IMR-90 (cell line): ENCODE data around the gene TRAF3. TPM values are rescaled to one million over a fixed set of nuclear protein-coding genes. Genes with fewer than 3 reads are reported as not detected.
A peak's percentile ranks its signal among the peaks of the same experiment; 100 is the strongest.

Experiments
- ATAC-seq: fragments of 200-7000 bp; cut with Tn5 transposase; 2 replicates; pipeline ENCODE4 v1.9.1; 2020; ENCODE audit warnings: low read depth, mild to moderate bottlenecking, moderate library complexity
- BruUV-seq: library from RNA; stranded (reverse); fragments of 400-500 nt; replicated peaks from 2 replicates; lab custom pipeline; 2021; lab: Mats Ljungman, UMichigan
- CTCF ChIA-PET: fragments of 300-600 bp; formaldehyde crosslinking; extraction: SDS; loops from one replicate; lab custom pipeline; 2021; ENCODE audit warnings: antibody characterized with exemption; lab: Yijun Ruan, JAX
- POLR2A ChIA-PET: fragments of 300-600 bp; sonication (Branson Sonifier 250); formaldehyde crosslinking; loops from one replicate; lab custom pipeline; 2022; ENCODE audit warnings: antibody characterized with exemption; ENCODE audit not compliant: unreplicated experiment; lab: Charles Lee
- DNase-seq: peaks from one replicate; pipeline ENCODE4 v3.0.0; 2013
- H2AFZ ChIP-seq: replicated peaks from 2 replicates; pipeline ENCODE3; 2013; ENCODE audit warnings: low read length, mild to moderate bottlenecking; ENCODE audit not compliant: poor library complexity
- H2AK5ac ChIP-seq: 2 replicates; pipeline ENCODE4 v1.6.1; 2013; ENCODE audit warnings: low read depth, low read length, inconsistent platforms
- H2AK9ac ChIP-seq: replicated peaks from 2 replicates; pipeline ENCODE3; 2013; ENCODE audit warnings: mild to moderate bottlenecking, low read depth, low read length, moderate library complexity; ENCODE audit not compliant: poor library complexity
- H2BK120ac ChIP-seq: 2 replicates; pipeline ENCODE4 v1.6.1; 2013; ENCODE audit warnings: low read depth, low read length, inconsistent platforms
- H2BK15ac ChIP-seq: 3 replicates; pipeline ENCODE4 v1.6.1; 2013; ENCODE audit warnings: low read depth, low read length, inconsistent platforms
- H2BK20ac ChIP-seq: 2 replicates; pipeline ENCODE4 v1.6.1; 2013; ENCODE audit warnings: low read depth, mild to moderate bottlenecking, inconsistent platforms, low read length, moderate library complexity
- H2BK5ac ChIP-seq: 2 replicates; pipeline ENCODE4 v1.6.1; 2013; ENCODE audit warnings: mild to moderate bottlenecking, low read depth, low read length, inconsistent platforms; ENCODE audit not compliant: poor library complexity, severe bottlenecking
- H3K14ac ChIP-seq: replicated peaks from 2 replicates; pipeline ENCODE4 v1.6.1; 2013; ENCODE audit warnings: low read depth, low read length, inconsistent platforms
- H3K18ac ChIP-seq: 2 replicates; pipeline ENCODE4 v1.6.1; 2013; ENCODE audit warnings: low read depth, low read length, control low read depth
- H3K23ac ChIP-seq: 2 replicates; pipeline ENCODE4 v1.6.1; 2013; ENCODE audit warnings: low read depth, low read length, inconsistent platforms
- H3K27ac ChIP-seq: 2 replicates; pipeline ENCODE4 v1.5.1; 2013; ENCODE audit warnings: mild to moderate bottlenecking, control low read depth, low read length; ENCODE audit not compliant: insufficient read depth
- H3K27me3 ChIP-seq: 2 replicates; pipeline ENCODE4 v1.6.1; 2013; ENCODE audit warnings: low read length; ENCODE audit not compliant: control insufficient read depth, insufficient read depth
- H3K36me3 ChIP-seq: 2 replicates; pipeline ENCODE4 v1.6.1; 2013; ENCODE audit warnings: low read length, mixed read lengths; ENCODE audit not compliant: control insufficient read depth, insufficient read depth
- H3K4ac ChIP-seq: 2 replicates; pipeline ENCODE4 v1.6.1; 2013; ENCODE audit warnings: low read depth, low read length, inconsistent platforms
- H3K4me1 ChIP-seq: 2 replicates; pipeline ENCODE4 v1.6.1; 2013; ENCODE audit warnings: low read length, mixed read lengths; ENCODE audit not compliant: control insufficient read depth, insufficient read depth
- H3K4me2 ChIP-seq: 2 replicates; pipeline ENCODE4 v1.6.1; 2013; ENCODE audit warnings: low read depth, mild to moderate bottlenecking, control low read depth, low read length, moderate library complexity
- H3K4me3 ChIP-seq: 2 replicates; pipeline ENCODE4 v1.5.1; 2013; ENCODE audit warnings: low read depth, mild to moderate bottlenecking, control low read depth, low read length, moderate library complexity; ENCODE audit not compliant: insufficient read depth
- H3K56ac ChIP-seq: 2 replicates; pipeline ENCODE4 v1.6.1; 2013; ENCODE audit warnings: low read length, inconsistent platforms; ENCODE audit not compliant: insufficient read depth; ENCODE audit errors: extremely low read depth
- H3K79me1 ChIP-seq, 2 experiments: 2 replicates each; pipeline ENCODE4 v1.6.1; 2013; ENCODE audit warnings: low read length in 2 of 2, inconsistent platforms in 1 of 2, low read depth in 1 of 2
- H3K9ac ChIP-seq: 2 replicates; pipeline ENCODE4 v1.6.1; 2013; ENCODE audit warnings: low read depth, low read length, control low read depth
- H3K9me1 ChIP-seq: 2 replicates; pipeline ENCODE4 v1.6.1; 2013; ENCODE audit warnings: low read length, inconsistent platforms; ENCODE audit not compliant: insufficient read depth
- H3K9me3 ChIP-seq: 2 replicates; pipeline ENCODE4 v1.6.1; 2013; ENCODE audit warnings: low read length; ENCODE audit not compliant: control insufficient read depth, insufficient read depth
- H4K20me1 ChIP-seq: 2 replicates; pipeline ENCODE4 v1.6.1; 2013; ENCODE audit warnings: low read length, inconsistent platforms; ENCODE audit not compliant: insufficient read depth
- H4K5ac ChIP-seq: 2 replicates; pipeline ENCODE4 v1.6.1; 2013; ENCODE audit warnings: mild to moderate bottlenecking, low read depth, low read length, control low read depth
- H4K8ac ChIP-seq, 2 experiments: 2 replicates each; pipeline ENCODE4 v1.6.1; 2013; ENCODE audit warnings: low read depth in 2 of 2, low read length in 2 of 2, control low read depth in 1 of 2, inconsistent platforms in 1 of 2
- H4K91ac ChIP-seq: 2 replicates; pipeline ENCODE4 v1.6.1; 2013; ENCODE audit warnings: low read depth, low read length, inconsistent platforms; ENCODE audit not compliant: insufficient read depth
- BHLHE40 ChIP-seq: fragments of 150-350 bp; IDR thresholded peaks from 2 replicates; pipeline ENCODE4 v1.6.1; 2016; ENCODE audit warnings: mild to moderate bottlenecking, low read depth, low read length
- CEBPB ChIP-seq: IDR thresholded peaks from 2 replicates; pipeline ENCODE4 v1.6.1; 2012; ENCODE audit warnings: low read depth, low read length, improper control_type of control experiment
- CTCF ChIP-seq: conservative IDR thresholded peaks from 2 replicates; pipeline ENCODE4 v1.5.1; 2012; ENCODE audit warnings: mild to moderate bottlenecking, low read depth, low read length, improper control_type of control experiment
- ELK1 ChIP-seq: fragments of 150-350 bp; IDR thresholded peaks from 2 replicates; pipeline ENCODE4 v1.6.1; 2016; ENCODE audit warnings: low read depth, mild to moderate bottlenecking, low read length, moderate library complexity, borderline replicate concordance
- FOS ChIP-seq: fragments of 150-350 bp; IDR thresholded peaks from 2 replicates; pipeline ENCODE4 v1.6.1; 2016; ENCODE audit warnings: low read depth, low read length
- MAZ ChIP-seq: IDR thresholded peaks from 2 replicates; pipeline ENCODE4 v1.6.1; 2012; ENCODE audit warnings: low read depth, mild to moderate bottlenecking, low read length, improper control_type of control experiment, moderate library complexity, borderline replicate concordance
- MXI1 ChIP-seq: IDR thresholded peaks from 2 replicates; pipeline ENCODE4 v1.6.1; 2012; ENCODE audit warnings: low read depth, mild to moderate bottlenecking, low read length, moderate library complexity, borderline replicate concordance
- RAD21 ChIP-seq: IDR thresholded peaks from 2 replicates; pipeline ENCODE4 v1.6.1; 2012; ENCODE audit warnings: low read length, improper control_type of control experiment
- SMC3 ChIP-seq: fragments of 150-350 bp; IDR thresholded peaks from 2 replicates; pipeline ENCODE4 v1.6.1; 2016; ENCODE audit warnings: low read depth, mild to moderate bottlenecking, antibody characterized with exemption, low read length, moderate library complexity
- USF2 ChIP-seq: fragments of 150-350 bp; IDR thresholded peaks from 2 replicates; pipeline ENCODE4 v1.6.1; 2017; ENCODE audit warnings: mild to moderate bottlenecking, antibody characterized with exemption, low read length, low read depth
- WGBS, 2 experiments: methylation state at CpG; one replicate each; pipeline versions ENCODE4 v1.1.5 to v1.1.7; 2013; ENCODE audit warnings: missing lambda C conversion rate in 2 of 2; ENCODE audit not compliant: insufficient read length in 1 of 2; ENCODE audit errors: extremely low coverage in 2 of 2; 5-methylcytosine and 5-hydroxymethylcytosine counted together
- dilution Hi-C: fragments of 300-500 bp; cut with HindIII; formaldehyde crosslinking; loops from one replicate; pipeline ENCODE4 v1.14.3; 2018; ENCODE audit warnings: low sequenced_read_pairs; ENCODE audit not compliant: unreplicated experiment
- in situ Hi-C: fragments of 300-500 bp; cut with MboI; formaldehyde crosslinking; loops from 3 replicates; pipeline ENCODE4 v1.14.3; 2019; ENCODE audit warnings: low sequenced_read_pairs, inconsistent platforms, mixed read lengths
- intact Hi-C: fragments of 100-400 bp; cut with micrococcal nuclease; formaldehyde crosslinking; loops from 2 replicates; pipeline ENCODE4 v1.10.0; 2022
- polyA plus RNA-seq, 3 experiments: library from polyadenylated mRNA; depleted of rRNA; stranded (reverse); fragments of >200 nt; gene quantifications; 2 replicates each; pipeline ENCODE4 v1.2.3, GENCODE V29; 2012; ENCODE audit warnings: low replicate concordance in 1 of 3
- total RNA-seq: library from RNA; depleted of rRNA; stranded (reverse); fragments of >200 nt; gene quantifications from 2 replicates; pipeline ENCODE4 v1.2.3, GENCODE V29; 2012

TRAF3 gene
- total and polyA plus RNA-seq, 2 of the 4 experiments (the other 2 are of a cell fraction): 21.2 to 25.3 TPM

GRCh38 chr14:102760496-102761193 lies 16.6 kb upstream of the TRAF3 start:
- CTCF ChIA-PET: interaction anchor here (1.0 kb wide), 1 partner anchor 66 kb away, joined by 3 read pairs; no protein-coding TSS in a partner anchor
- no peak overlapping the region for H3K56ac ChIP-seq
- WGBS, 2 experiments: 59% methylated on average over 8 of the region's 21 CpGs; no CpG with 5 or more reads in 1 of the 2 experiments

More at GRCh38 chr14:102760496-102761193, 16.6 kb upstream of the TRAF3 start:
- Histone ChIP-seq H4K8ac (no peak overlapping the region), H4K91ac (no peak overlapping the region), H2BK5ac (no peak overlapping the region), H3K9ac (no peak overlapping the region), H3K9me3 (no peaks in the 10 kb centered on the region; the same call in 1 of the 2 replicates), H3K4me3 (no peak overlapping the region), H3K4me2 (no peak overlapping the region), H2AK5ac (no peak overlapping the region), H3K4me1 (no peaks in the 10 kb centered on the region), H3K9me1 (no peaks in the 10 kb centered on the region), H2BK120ac (no peak overlapping the region), H2AK9ac (peak overlapping the region; percentile 7), H3K27ac (no peak overlapping the region), H3K36me3 (no peaks in the 10 kb centered on the region), H4K20me1 (no peaks in the 10 kb centered on the region), H3K79me1 (no peaks in the 10 kb centered on the region), H2AFZ (peak overlapping the region; percentile 6), H3K4ac (no peak overlapping the region), H3K14ac (no peak overlapping the region), H3K23ac (no peak overlapping the region), H3K18ac (no peak overlapping the region), H4K5ac (no peak overlapping the region), H2BK15ac (no peak overlapping the region), H2BK20ac (no peak overlapping the region), H3K27me3 (peaks cover 15% of the 10 kb centered on the region)
- TF ChIP-seq BHLHE40 (no peak), ELK1 (no peak), RAD21 (no peak), USF2 (no peak), CTCF (no peak), CEBPB (no peak), MAZ (no peak), MXI1 (no peak), SMC3 (no peak), FOS (no peak)
- ATAC-seq: no peak
- no peak for DNase-seq
- intact Hi-C loops: no loop called here
- dilution Hi-C loops: no loop called here
- POLR2A ChIA-PET: no interaction called here
- in situ Hi-C loops: no loop called here
- no TSS peak for BruUV-seq
